Measurements from ENCODE around the gene NFX1. TPM values are rescaled to one million over a fixed set of nuclear protein-coding genes. Genes with fewer than 3 reads are reported as not detected.

NFX1 gene
- total and polyA plus RNA-seq, 9 of the 15 experiments (the other 6 are each of a cell fraction or from before 2014, with no cell fraction given), result 8.8 to 38.9 (median 26.8) TPM

DNA sequence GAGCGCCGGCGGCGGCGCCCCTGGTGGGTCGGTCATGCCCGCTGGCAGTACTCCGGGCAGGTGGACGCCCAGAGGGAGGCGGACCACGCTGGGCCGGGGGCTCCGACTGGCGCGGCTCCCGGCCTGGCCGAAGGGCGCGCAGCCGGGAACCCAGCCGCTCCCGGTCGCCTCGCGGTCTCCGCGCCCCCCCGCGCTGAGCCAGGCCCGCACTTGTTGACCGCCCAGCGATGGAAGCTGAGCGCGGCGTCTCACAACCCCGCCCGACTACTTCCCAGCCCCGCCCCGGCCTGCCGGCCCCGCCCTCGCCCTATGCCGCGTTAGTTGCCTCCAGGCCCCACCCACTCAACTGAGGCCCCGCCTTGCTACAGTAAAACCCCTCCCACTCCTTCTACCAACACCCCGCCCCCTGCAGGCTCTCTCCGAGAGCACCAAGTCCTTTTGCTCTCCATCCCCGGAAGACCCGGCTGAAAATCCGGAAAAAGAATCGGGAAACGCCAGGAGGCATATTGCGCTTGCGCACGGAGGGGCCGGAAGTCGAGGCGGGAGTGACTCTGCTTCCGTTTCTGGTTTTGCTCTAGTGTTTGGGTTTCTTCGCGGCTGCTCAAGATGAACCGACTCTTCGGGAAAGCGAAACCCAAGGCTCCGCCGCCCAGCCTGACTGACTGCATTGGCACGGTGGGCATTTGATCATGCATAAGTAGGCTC, 25.7 kb upstream of the NFX1 start, which contains the start of the genes BAG1 and CHMP5 (continued):
- TF ChIP-seq SETDB1 (IDR thresholded peaks at IDR 0.05; ENCODE audit: low read length), result no peak
- TF ChIP-seq, protein P1, sequence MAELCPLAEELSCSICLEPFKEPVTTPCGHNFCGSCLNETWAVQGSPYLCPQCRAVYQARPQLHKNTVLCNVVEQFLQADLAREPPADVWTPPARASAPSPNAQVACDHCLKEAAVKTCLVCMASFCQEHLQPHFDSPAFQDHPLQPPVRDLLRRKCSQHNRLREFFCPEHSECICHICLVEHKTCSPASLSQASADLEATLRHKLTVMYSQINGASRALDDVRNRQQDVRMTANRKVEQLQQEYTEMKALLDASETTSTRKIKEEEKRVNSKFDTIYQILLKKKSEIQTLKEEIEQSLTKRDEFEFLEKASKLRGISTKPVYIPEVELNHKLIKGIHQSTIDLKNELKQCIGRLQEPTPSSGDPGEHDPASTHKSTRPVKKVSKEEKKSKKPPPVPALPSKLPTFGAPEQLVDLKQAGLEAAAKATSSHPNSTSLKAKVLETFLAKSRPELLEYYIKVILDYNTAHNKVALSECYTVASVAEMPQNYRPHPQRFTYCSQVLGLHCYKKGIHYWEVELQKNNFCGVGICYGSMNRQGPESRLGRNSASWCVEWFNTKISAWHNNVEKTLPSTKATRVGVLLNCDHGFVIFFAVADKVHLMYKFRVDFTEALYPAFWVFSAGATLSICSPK (IDR thresholded peaks at IDR 0.05; ENCODE audit: borderline replicate concordance), result no peak
- no peak for TF ChIP-seq KAT2B (IDR thresholded peaks at IDR 0.05; ENCODE audit: low read depth, low read length)
- no peak for TF ChIP-seq ZNF143 (CRISPR knock-in tag; IDR thresholded peaks at IDR 0.05)
- no peak for TF ChIP-seq MCM2 (IDR thresholded peaks at IDR 0.05; ENCODE audit: low read depth)
- TF ChIP-seq MEF2A (IDR thresholded peaks at IDR 0.05; ENCODE audit: control insufficient read depth, low read depth, low read length), result no peak
- no peak for TF ChIP-seq ZNF830 (CRISPR knock-in tag; IDR thresholded peaks at IDR 0.05)
- TF ChIP-seq ZNF41 (CRISPR knock-in tag; conservative IDR thresholded peaks at IDR 0.05), result no peak
- TF ChIP-seq ATF1 (CRISPR knock-in tag; IDR thresholded peaks at IDR 0.05), result no peak
- 0 out of 2 replicates have a peak, but pooled peaks have one; percentile 26 for TF ChIP-seq ATF1 (tag; IDR thresholded peaks at IDR 0.05)
- TF ChIP-seq, protein P2, sequence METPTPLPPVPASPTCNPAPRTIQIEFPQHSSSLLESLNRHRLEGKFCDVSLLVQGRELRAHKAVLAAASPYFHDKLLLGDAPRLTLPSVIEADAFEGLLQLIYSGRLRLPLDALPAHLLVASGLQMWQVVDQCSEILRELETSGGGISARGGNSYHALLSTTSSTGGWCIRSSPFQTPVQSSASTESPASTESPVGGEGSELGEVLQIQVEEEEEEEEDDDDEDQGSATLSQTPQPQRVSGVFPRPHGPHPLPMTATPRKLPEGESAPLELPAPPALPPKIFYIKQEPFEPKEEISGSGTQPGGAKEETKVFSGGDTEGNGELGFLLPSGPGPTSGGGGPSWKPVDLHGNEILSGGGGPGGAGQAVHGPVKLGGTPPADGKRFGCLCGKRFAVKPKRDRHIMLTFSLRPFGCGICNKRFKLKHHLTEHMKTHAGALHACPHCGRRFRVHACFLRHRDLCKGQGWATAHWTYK (CRISPR knock-in tag; IDR thresholded peaks at IDR 0.05), result no peak
- no peak for TF ChIP-seq PYGO2 (tag; IDR thresholded peaks at IDR 0.05)
- no peak for TF ChIP-seq ZNF76 (CRISPR knock-in tag; IDR thresholded peaks at IDR 0.05; ENCODE audit: borderline replicate concordance)
- TF ChIP-seq, protein P3, sequence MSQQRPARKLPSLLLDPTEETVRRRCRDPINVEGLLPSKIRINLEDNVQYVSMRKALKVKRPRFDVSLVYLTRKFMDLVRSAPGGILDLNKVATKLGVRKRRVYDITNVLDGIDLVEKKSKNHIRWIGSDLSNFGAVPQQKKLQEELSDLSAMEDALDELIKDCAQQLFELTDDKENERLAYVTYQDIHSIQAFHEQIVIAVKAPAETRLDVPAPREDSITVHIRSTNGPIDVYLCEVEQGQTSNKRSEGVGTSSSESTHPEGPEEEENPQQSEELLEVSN (IDR thresholded peaks at IDR 0.05; ENCODE audit: borderline replicate concordance in 1 of 2, extremely low read depth in 1 of 2, insufficient read depth in 1 of 2, insufficient read length in 1 of 2, low read depth in 1 of 2, low read length in 1 of 2, poor library complexity in 1 of 2, severe bottlenecking in 1 of 2), result peak in 1 of 2 experiments; percentile 20
- TF ChIP-seq MTA1 (IDR thresholded peaks at IDR 0.05; ENCODE audit: borderline replicate concordance), result no peak
- TF ChIP-seq, protein P4, sequence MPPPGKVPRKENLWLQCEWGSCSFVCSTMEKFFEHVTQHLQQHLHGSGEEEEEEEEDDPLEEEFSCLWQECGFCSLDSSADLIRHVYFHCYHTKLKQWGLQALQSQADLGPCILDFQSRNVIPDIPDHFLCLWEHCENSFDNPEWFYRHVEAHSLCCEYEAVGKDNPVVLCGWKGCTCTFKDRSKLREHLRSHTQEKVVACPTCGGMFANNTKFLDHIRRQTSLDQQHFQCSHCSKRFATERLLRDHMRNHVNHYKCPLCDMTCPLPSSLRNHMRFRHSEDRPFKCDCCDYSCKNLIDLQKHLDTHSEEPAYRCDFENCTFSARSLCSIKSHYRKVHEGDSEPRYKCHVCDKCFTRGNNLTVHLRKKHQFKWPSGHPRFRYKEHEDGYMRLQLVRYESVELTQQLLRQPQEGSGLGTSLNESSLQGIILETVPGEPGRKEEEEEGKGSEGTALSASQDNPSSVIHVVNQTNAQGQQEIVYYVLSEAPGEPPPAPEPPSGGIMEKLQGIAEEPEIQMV (tag; conservative IDR thresholded peaks at IDR 0.05; ENCODE audit: low read depth), result no peak
- no peak for TF ChIP-seq TCF3 (CRISPR knock-in tag; IDR thresholded peaks at IDR 0.05)
- no peak for TF ChIP-seq HNRNPH1 (optimal IDR thresholded peaks at IDR 0.05; ENCODE audit: low read depth, low read length)
- no peak for TF ChIP-seq ZC3H8 (IDR thresholded peaks at IDR 0.05)
- TF ChIP-seq, protein P5, sequence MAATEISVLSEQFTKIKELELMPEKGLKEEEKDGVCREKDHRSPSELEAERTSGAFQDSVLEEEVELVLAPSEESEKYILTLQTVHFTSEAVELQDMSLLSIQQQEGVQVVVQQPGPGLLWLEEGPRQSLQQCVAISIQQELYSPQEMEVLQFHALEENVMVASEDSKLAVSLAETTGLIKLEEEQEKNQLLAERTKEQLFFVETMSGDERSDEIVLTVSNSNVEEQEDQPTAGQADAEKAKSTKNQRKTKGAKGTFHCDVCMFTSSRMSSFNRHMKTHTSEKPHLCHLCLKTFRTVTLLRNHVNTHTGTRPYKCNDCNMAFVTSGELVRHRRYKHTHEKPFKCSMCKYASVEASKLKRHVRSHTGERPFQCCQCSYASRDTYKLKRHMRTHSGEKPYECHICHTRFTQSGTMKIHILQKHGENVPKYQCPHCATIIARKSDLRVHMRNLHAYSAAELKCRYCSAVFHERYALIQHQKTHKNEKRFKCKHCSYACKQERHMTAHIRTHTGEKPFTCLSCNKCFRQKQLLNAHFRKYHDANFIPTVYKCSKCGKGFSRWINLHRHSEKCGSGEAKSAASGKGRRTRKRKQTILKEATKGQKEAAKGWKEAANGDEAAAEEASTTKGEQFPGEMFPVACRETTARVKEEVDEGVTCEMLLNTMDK (IDR thresholded peaks at IDR 0.05; ENCODE audit: borderline replicate concordance, insufficient read depth, low read depth, low read length, poor library complexity, severe bottlenecking), result peak; percentile 65

Data from K562 (cell line).